Activated B cell treated with CpG ODN at 0.5 μM for 24 hours (primary cell): ENCODE results near the gene PNMT. TPM values are rescaled to one million over a fixed set of nuclear protein-coding genes. Genes with fewer than 3 reads are reported as not detected.

Experiments
- ATAC-seq: fragments of 200-7000 bp; cut with Tn5 transposase; one replicate; pipeline ENCODE4 v1.10.0; 2021; ENCODE audit warnings: low read depth, mild to moderate bottlenecking, moderate library complexity
- CTCF ChIA-PET: fragments of 350-600 bp; sonication (Branson Sonifier 250); formaldehyde crosslinking; loops from one replicate; lab custom pipeline; 2021; ENCODE audit warnings: antibody characterized with exemption; lab: Charles Lee
- POLR2A ChIA-PET: fragments of 350-600 bp; sonication (Branson Sonifier 250); formaldehyde crosslinking; loops from one replicate; lab custom pipeline; 2021; ENCODE audit warnings: antibody characterized with exemption; lab: Charles Lee
- DNase-seq: peaks from one replicate; pipeline ENCODE4 v3.0.0; 2022
- H3K27ac Mint-ChIP-seq: one replicate; pipeline ENCODE4 v1.8.0; 2020; ENCODE audit warnings: mixed read lengths
- H3K27me3 Mint-ChIP-seq: one replicate; pipeline ENCODE4 v1.8.0; 2021; ENCODE audit warnings: mixed read lengths
- H3K36me3 Mint-ChIP-seq: one replicate; pipeline ENCODE4 v1.8.0; 2021; ENCODE audit warnings: low read depth, mixed read lengths
- H3K4me1 Mint-ChIP-seq: one replicate; pipeline ENCODE4 v1.8.0; 2021; ENCODE audit warnings: mixed read lengths
- H3K4me3 Mint-ChIP-seq: one replicate; pipeline ENCODE4 v1.8.0; 2020; ENCODE audit warnings: mild to moderate bottlenecking, mixed read lengths
- H3K9me3 Mint-ChIP-seq: one replicate; pipeline ENCODE4 v1.8.0; 2020; ENCODE audit warnings: mixed read lengths
- intact Hi-C: fragments of 100-400 bp; cut with micrococcal nuclease; formaldehyde crosslinking; loops from one replicate; pipeline ENCODE4 v1.15.1; 2024
- total RNA-seq: library from RNA; stranded (reverse); gene quantifications from 2 replicates; pipeline ENCODE4 v1.2.3, GENCODE V29; 2022
- TF ChIP-seq, protein P1 (sequence below): fragments of 200-600 bp; IDR thresholded peaks from one replicate; pipeline ENCODE4 v1.8.0; 2022; ENCODE audit warnings: antibody characterized with exemption, mild to moderate bottlenecking

Gene PNMT
- total RNA-seq, 1 donor from 2014 or later, result not detected

DNA sequence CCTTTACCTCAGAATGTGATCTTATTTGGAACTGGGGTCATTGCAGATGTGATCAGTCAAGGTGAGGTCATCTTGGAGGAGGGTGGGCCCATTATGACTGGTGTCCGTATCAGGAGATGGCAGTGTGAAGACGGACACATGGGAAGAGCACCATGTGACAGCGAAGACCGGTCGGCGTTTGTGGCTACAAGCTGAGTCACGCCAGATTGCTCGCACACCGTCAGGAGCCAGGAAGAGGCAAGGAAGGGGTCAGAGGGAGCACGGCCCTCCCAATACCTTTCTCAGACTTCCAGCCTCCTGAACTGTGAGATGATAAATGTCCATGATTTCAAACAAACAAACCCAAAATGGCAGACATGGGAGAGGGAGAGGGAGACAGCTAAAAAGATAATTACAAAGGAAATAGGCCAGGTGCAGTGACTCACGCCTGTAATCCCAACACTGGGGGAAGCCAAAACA is 18.1 kb upstream of the PNMT start:
- CTCF ChIA-PET, result interaction anchor here (1.1 kb wide), 1 partner anchor 18 kb away, joined by 6 read pairs; no protein-coding TSS in a partner anchor

DNA sequence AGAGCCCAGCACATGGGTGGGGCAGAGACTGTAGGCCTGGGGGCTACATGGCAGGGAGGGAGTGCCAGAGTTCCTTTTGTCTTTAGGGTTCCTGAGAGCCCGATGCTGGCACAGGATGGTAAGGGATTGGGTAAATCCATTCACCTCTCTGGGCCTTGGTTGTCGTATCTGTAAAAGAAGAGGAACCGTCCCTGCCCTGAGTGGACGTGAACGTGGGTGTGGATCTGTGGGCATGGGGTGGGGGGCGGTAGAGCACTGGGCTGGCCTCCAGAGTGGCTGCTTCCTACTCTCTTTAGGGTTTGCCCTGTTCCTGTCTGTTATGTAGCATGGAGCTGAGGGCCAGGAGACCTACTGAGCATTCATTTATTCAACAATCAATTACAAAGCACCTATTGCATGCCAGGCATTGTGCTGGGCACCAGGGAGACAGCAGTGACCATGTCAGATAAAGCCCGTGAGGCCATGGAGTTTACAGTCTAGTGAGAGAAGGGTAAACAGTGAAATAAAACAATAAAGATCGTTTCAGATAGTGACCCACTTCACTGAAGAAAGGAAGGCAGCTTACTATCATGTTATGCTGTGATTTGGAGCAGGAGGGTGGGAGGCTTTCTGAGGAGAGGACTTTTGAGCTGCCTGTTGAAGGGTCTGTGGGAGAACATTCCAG is 16.2 kb upstream of the PNMT start:
- ChIA-PET CTCF (interaction anchor here (0.9 to 2.5 kb wide), 4 partner anchors 11 to 31 kb away, joined by 3 to 10 read pairs (median 3); partner anchors contain the start of gene PNMT), POLR2A (interaction anchor here (0.9 to 1.0 kb wide), 2 partner anchors 15 to 36 kb away, joined by 3 to 5 read pairs; no protein-coding TSS in a partner anchor)
- TF ChIP-seq, protein P1, sequence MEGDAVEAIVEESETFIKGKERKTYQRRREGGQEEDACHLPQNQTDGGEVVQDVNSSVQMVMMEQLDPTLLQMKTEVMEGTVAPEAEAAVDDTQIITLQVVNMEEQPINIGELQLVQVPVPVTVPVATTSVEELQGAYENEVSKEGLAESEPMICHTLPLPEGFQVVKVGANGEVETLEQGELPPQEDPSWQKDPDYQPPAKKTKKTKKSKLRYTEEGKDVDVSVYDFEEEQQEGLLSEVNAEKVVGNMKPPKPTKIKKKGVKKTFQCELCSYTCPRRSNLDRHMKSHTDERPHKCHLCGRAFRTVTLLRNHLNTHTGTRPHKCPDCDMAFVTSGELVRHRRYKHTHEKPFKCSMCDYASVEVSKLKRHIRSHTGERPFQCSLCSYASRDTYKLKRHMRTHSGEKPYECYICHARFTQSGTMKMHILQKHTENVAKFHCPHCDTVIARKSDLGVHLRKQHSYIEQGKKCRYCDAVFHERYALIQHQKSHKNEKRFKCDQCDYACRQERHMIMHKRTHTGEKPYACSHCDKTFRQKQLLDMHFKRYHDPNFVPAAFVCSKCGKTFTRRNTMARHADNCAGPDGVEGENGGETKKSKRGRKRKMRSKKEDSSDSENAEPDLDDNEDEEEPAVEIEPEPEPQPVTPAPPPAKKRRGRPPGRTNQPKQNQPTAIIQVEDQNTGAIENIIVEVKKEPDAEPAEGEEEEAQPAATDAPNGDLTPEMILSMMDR, result no peak
- Mint-ChIP-seq H3K4me3 (no peak overlapping the region), H3K27me3 (no peaks in the 10 kb centered on the region), H3K27ac (no peak overlapping the region), H3K4me1 (peaks cover 23% of the 10 kb centered on the region), H3K9me3 (no peaks in the 10 kb centered on the region), H3K36me3 (peaks cover 39% of the 10 kb centered on the region)
- ATAC-seq (no peak), DNase-seq (no peak)
- intact Hi-C loops, result no loop called here

More for the DNA sequence above, 18.1 kb upstream of the PNMT start:
- no peak for ATAC-seq
- TF ChIP-seq, protein P1, result no peak
- H3K4me3 Mint-ChIP-seq, result no peak overlapping the region
- H3K4me1 Mint-ChIP-seq, result peaks cover 22% of the 10 kb centered on the region
- POLR2A ChIA-PET, result interaction anchor here (0.6 kb wide), 1 partner anchor 10 kb away, joined by 3 read pairs; no protein-coding TSS in a partner anchor
- H3K27me3 Mint-ChIP-seq, result no peaks in the 10 kb centered on the region
- peaks cover 36% of the 10 kb centered on the region for H3K36me3 Mint-ChIP-seq
- H3K9me3 Mint-ChIP-seq, result no peaks in the 10 kb centered on the region
- intact Hi-C loops, result no loop called here
- DNase-seq, result no peak
- no peak overlapping the region for H3K27ac Mint-ChIP-seq

DNA sequence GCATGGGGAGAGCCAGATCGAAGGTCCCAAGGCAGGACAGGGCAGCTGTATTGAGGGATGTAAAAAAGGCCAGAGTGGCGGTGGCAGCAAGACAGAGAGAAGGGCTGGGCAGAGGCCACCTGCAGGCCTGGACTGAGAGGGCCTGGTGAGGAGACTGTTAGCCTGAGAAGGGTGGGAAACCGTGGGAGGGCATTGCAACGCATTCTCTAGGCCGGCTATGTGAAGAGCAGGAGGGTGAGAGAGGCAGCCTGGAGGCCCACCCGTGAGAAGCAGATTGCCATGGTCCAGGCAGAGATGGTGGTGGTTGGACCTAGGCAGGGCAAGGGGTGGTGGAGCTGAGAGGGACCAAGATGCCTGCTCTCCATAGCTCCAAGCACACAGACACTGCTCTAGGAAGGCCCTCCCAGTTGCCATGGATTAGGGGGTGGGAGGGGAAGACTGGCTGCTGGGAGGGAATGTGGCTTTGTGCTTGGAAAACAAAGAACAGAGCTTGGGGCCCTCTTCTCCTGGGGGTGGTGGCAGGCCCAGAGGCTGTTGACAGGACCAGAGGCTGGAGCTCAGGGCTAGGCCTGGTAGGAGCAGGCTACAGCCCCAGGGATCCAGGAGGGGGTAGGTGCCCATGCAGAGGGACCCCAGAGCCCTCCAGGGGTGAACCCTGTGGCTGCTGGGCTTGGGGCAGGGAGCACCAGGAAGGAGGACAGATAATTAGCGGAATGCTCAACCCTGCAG is 15.5 kb upstream of the PNMT start:
- Mint-ChIP-seq H3K27me3 (no peaks in the 10 kb centered on the region), H3K36me3 (peaks cover 39% of the 10 kb centered on the region), H3K9me3 (no peaks in the 10 kb centered on the region), H3K4me1 (peaks cover 23% of the 10 kb centered on the region), H3K4me3 (no peak overlapping the region), H3K27ac (no peak overlapping the region)
- TF ChIP-seq, protein P1, result no peak
- ATAC-seq, result no peak
- CTCF ChIA-PET, result interaction anchor here (0.9 to 2.6 kb wide), 8 partner anchors 10 to 48 kb away, joined by 3 to 14 read pairs (median 4); partner anchors contain the start of gene PNMT
- intact Hi-C loops, result no loop called here
- POLR2A ChIA-PET, result interaction anchor here (0.9 to 1.0 kb wide), 2 partner anchors 15 to 36 kb away, joined by 3 to 5 read pairs; no protein-coding TSS in a partner anchor
- DNase-seq, result no peak

DNA sequence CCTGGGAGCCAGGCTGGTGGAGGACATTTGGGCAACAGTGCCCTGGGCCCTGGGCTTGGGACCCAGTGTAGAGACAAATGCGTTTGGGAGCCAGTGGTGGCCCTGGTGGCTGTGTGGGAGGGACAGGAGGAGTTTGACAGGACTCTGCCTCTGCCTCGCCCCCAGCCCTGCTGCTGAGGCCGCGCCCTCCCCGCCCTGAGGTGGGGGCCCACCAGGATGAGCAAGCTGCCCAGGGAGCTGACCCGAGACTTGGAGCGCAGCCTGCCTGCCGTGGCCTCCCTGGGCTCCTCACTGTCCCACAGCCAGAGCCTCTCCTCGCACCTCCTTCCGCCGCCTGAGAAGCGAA is 15.0 kb upstream of the PNMT start:
- TF ChIP-seq, protein P1, result no peak
- DNase-seq (no peak), ATAC-seq (no peak)
- no peak overlapping the region for H3K27ac Mint-ChIP-seq
- intact Hi-C loops, result no loop called here
- H3K4me3 Mint-ChIP-seq, result no peak overlapping the region
- ChIA-PET CTCF (interaction anchor here (0.8 to 2.6 kb wide), 17 partner anchors 10 to 106 kb away, joined by 3 to 16 read pairs (median 5); partner anchors contain the start of genes MIEN1, PNMT and TCAP), POLR2A (interaction anchor here (1.0 kb wide), 1 partner anchor 14 kb away, joined by 5 read pairs; no protein-coding TSS in a partner anchor)
- no peaks in the 10 kb centered on the region for H3K9me3 Mint-ChIP-seq
- H3K36me3 Mint-ChIP-seq, result peaks cover 42% of the 10 kb centered on the region
- H3K4me1 Mint-ChIP-seq, result peaks cover 28% of the 10 kb centered on the region
- H3K27me3 Mint-ChIP-seq, result no peaks in the 10 kb centered on the region
